K562 (cell line): ENCODE data around the gene C6orf62.
"Not testable (repeated sequence)": the region's sequence is repeated elsewhere in the genome, so short reads cannot be mapped to it uniquely, and the experiment has no call there.

Experiments used
- BRCA1 ChIP-seq, 2 experiments: fragments of 450-650 bp in 1 of 2; sonication (generic) in 1 of 2; formaldehyde crosslinking in 1 of 2; IDR thresholded peaks; 2 replicates each; pipeline versions ENCODE4 v1.5.0 to v1.6.1; 2017 to 2020; ENCODE audit warnings: mild to moderate bottlenecking in 1 of 2, missing genetic modification reagents in 1 of 2
- GTF2F1 ChIP-seq: IDR thresholded peaks from 2 replicates; pipeline ENCODE4 v1.6.1; 2011; ENCODE audit warnings: low read depth, low read length, improper control_type of control experiment
- MYC ChIP-seq, 2 experiments: fragments of 250-450 bp in 1 of 2; sonication (Bioruptor Pico) in 1 of 2; IDR thresholded peaks; 2 replicates each; pipeline versions ENCODE4 v1.5.1 to v1.6.1; 2012 to 2021; ENCODE audit warnings: low read depth in 2 of 2, borderline replicate concordance in 1 of 2, improper control_type of control experiment in 1 of 2, low read length in 1 of 2, mild to moderate bottlenecking in 1 of 2, moderate library complexity in 1 of 2
- NCOA2 ChIP-seq, 2 experiments: fragments of 450-650 bp; IDR thresholded peaks; 2 replicates each; pipeline ENCODE4 v1.6.1; 2018; ENCODE audit warnings: mild to moderate bottlenecking in 2 of 2, moderate library complexity in 1 of 2; ENCODE audit not compliant: partially characterized antibody in 2 of 2
- RCOR1 ChIP-seq, 2 experiments: IDR thresholded peaks; 2 replicates each; pipeline ENCODE4 v1.6.1; 2012; ENCODE audit warnings: low read depth in 2 of 2, low read length in 2 of 2, borderline replicate concordance in 1 of 2, improper control_type of control experiment in 1 of 2
- ZNF551 ChIP-seq: fragments of 250-450 bp; sonication (Bioruptor Pico); IDR thresholded peaks from 2 replicates; pipeline ENCODE4 v1.5.0; 2021; ENCODE audit warnings: mild to moderate bottlenecking, moderate library complexity
- TF ChIP-seq, protein P1 (sequence below): sonication (generic); formaldehyde crosslinking; IDR thresholded peaks from 2 replicates; pipeline ENCODE4 v1.8.0; 2022; ENCODE audit warnings: missing genetic modification reagents, mild to moderate bottlenecking, moderate library complexity, borderline replicate concordance
- TF ChIP-seq, protein P2 (sequence below), 3 experiments: IDR thresholded peaks in 2 of 3; conservative IDR thresholded peaks in 1 of 3; 2 replicates each; pipeline ENCODE4 v1.5.1; 2011 to 2012; ENCODE audit warnings: low read length in 3 of 3, mild to moderate bottlenecking in 3 of 3, control low read depth in 2 of 3, improper control_type of control experiment in 1 of 3, inconsistent platforms in 1 of 3, low read depth in 1 of 3, mixed read lengths in 1 of 3, moderate library complexity in 1 of 3; ENCODE audit not compliant: insufficient read depth in 2 of 3
- TF ChIP-seq, protein P3 (sequence below): fragments of 450-650 bp; formaldehyde crosslinking; IDR thresholded peaks from 2 replicates; pipeline ENCODE4 v1.4.0; 2022; ENCODE audit warnings: missing genetic modification characterization

DNA sequence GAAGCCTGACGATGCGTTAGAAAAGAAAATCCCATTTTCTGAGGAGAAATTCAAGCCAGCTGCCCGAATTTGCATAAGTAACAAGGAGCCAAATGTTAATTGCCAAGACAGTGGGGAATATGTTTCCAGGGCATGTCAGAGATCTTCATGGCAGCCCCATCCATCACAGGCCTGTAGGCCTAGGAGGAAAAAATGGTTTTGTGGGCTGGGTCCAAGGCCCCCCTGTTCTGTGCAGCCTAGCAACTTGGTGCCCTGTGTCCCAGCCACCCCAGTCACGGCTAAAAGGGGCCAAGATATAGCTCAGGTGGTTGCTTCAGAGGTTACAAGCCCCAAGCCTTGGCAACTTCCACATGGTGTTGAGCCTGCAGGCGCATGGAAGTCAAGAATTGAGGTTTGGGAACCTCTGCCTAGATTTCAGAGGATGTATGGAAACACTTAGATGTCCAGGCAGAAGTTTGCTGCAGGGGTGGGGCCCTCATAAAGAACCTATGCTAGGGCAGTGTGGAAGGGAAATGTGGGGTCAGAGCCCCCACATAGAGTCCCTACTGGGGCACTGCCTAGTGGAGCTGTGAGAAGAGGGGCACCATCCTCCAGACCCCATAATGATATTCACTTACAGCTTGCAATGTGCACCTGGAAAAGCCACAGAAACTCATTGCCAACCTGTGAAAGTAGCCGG, 12.6 kb upstream of the C6orf62 start:
- TF ChIP-seq, protein P1, sequence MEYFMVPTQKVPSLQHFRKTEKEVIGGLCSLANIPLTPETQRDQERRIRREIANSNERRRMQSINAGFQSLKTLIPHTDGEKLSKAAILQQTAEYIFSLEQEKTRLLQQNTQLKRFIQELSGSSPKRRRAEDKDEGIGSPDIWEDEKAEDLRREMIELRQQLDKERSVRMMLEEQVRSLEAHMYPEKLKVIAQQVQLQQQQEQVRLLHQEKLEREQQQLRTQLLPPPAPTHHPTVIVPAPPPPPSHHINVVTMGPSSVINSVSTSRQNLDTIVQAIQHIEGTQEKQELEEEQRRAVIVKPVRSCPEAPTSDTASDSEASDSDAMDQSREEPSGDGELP (CRISPR knock-in tag) = not testable (repeated sequence)
- not testable (repeated sequence) for TF ChIP-seq NCOA2 (IDR thresholded peaks at IDR 0.05; ENCODE audit: partially characterized antibody in 2 of 2); RCOR1 (IDR thresholded peaks at IDR 0.05; ENCODE audit: borderline replicate concordance in 1 of 2, low read depth in 2 of 2, low read length in 2 of 2); GTF2F1; BRCA1 (IDR thresholded peaks at IDR 0.05); BRCA1 (CRISPR knock-in tag; IDR thresholded peaks at IDR 0.05); MYC (IDR thresholded peaks at IDR 0.05; ENCODE audit: low read depth, low read length); MYC (CRISPR knock-in tag; IDR thresholded peaks at IDR 0.05; ENCODE audit: borderline replicate concordance, low read depth); ZNF551 (CRISPR knock-in tag)
- TF ChIP-seq, protein P2, sequence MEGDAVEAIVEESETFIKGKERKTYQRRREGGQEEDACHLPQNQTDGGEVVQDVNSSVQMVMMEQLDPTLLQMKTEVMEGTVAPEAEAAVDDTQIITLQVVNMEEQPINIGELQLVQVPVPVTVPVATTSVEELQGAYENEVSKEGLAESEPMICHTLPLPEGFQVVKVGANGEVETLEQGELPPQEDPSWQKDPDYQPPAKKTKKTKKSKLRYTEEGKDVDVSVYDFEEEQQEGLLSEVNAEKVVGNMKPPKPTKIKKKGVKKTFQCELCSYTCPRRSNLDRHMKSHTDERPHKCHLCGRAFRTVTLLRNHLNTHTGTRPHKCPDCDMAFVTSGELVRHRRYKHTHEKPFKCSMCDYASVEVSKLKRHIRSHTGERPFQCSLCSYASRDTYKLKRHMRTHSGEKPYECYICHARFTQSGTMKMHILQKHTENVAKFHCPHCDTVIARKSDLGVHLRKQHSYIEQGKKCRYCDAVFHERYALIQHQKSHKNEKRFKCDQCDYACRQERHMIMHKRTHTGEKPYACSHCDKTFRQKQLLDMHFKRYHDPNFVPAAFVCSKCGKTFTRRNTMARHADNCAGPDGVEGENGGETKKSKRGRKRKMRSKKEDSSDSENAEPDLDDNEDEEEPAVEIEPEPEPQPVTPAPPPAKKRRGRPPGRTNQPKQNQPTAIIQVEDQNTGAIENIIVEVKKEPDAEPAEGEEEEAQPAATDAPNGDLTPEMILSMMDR (IDR thresholded peaks at IDR 0.05 in 2 of 3, conservative IDR thresholded peaks at IDR 0.05 in 1 of 3; ENCODE audit: insufficient read depth in 2 of 3, low read depth in 1 of 3, low read length in 3 of 3) = not testable (repeated sequence)
- TF ChIP-seq, protein P3, sequence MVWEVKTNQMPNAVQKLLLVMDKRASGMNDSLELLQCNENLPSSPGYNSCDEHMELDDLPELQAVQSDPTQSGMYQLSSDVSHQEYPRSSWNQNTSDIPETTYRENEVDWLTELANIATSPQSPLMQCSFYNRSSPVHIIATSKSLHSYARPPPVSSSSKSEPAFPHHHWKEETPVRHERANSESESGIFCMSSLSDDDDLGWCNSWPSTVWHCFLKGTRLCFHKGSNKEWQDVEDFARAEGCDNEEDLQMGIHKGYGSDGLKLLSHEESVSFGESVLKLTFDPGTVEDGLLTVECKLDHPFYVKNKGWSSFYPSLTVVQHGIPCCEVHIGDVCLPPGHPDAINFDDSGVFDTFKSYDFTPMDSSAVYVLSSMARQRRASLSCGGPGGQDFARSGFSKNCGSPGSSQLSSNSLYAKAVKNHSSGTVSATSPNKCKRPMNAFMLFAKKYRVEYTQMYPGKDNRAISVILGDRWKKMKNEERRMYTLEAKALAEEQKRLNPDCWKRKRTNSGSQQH (CRISPR knock-in tag) = not testable (repeated sequence)
